Measurements from ENCODE around the gene PRKAB1. TPM values are rescaled to one million over a fixed set of nuclear protein-coding genes. Genes with fewer than 3 reads are reported as not detected.

The PRKAB1 gene
- total RNA-seq, 1 experiment from 2014 or later: 30.0 TPM

GRCh38 chr12:119715268-119715620 lies 47.3 kb downstream of the PRKAB1 start:
- H3K36me3 ChIP-seq (ENCODE audit: low read depth): no peaks in the 10 kb centered on the region
- H3K4me2 ChIP-seq: no peak overlapping the region
- no peak for DNase-seq
- no peak overlapping the region for H3K27ac ChIP-seq
- no peaks in the 10 kb centered on the region for H3K27me3 ChIP-seq (ENCODE audit: insufficient read depth, low read depth)
- H3K9me3 ChIP-seq (ENCODE audit: insufficient read depth, low read depth): no peaks in the 10 kb centered on the region
- intact Hi-C loops (cut with micrococcal nuclease; ENCODE audit: unreplicated experiment): no loop called here
- H2AFZ ChIP-seq: no peak overlapping the region
- TF ChIP-seq EZH2 (IDR thresholded peaks at IDR 0.05; ENCODE audit: low read depth) (no peak), CTCF (conservative IDR thresholded peaks at IDR 0.05) (no peak)
- H3K4me1 ChIP-seq (replicated peaks; ENCODE audit: insufficient read depth): peaks cover 13% of the 10 kb centered on the region
- POLR2A ChIA-PET (ENCODE audit: unreplicated experiment): no interaction called here
- no TSS peak for BruUV-seq (replicated peaks)
- CTCF ChIA-PET: no interaction called here
- H3K4me3 ChIP-seq: no peak overlapping the region
- H3F3A ChIP-seq (ENCODE audit: insufficient read depth, low read depth): peaks cover 14% of the 10 kb centered on the region
- no peaks in the 10 kb centered on the region for H3K79me2 ChIP-seq (ENCODE audit: low read depth)
- H3K9me2 ChIP-seq (ENCODE audit: insufficient read depth): no peaks in the 10 kb centered on the region
- H4K20me1 ChIP-seq (ENCODE audit: insufficient read depth): no peaks in the 10 kb centered on the region

GRCh38 chr12:119718141-119718540 lies 50.2 kb downstream of the PRKAB1 start:
- no peak overlapping the region for H3K4me3 ChIP-seq
- H3K9me3 ChIP-seq (ENCODE audit: insufficient read depth, low read depth): no peaks in the 10 kb centered on the region
- intact Hi-C loops (cut with micrococcal nuclease; ENCODE audit: unreplicated experiment): no loop called here
- no peak overlapping the region for H3K4me2 ChIP-seq
- no peak overlapping the region for H3K27ac ChIP-seq
- no peaks in the 10 kb centered on the region for H3K9me2 ChIP-seq (ENCODE audit: insufficient read depth)
- no peak for DNase-seq
- ChIA-PET CTCF (no interaction called here), POLR2A (ENCODE audit: unreplicated experiment) (no interaction called here)
- peaks cover 14% of the 10 kb centered on the region for H3F3A ChIP-seq (ENCODE audit: insufficient read depth, low read depth)
- no peaks in the 10 kb centered on the region for H3K79me2 ChIP-seq (ENCODE audit: low read depth)
- BruUV-seq (replicated peaks): no TSS peak
- no peaks in the 10 kb centered on the region for H3K36me3 ChIP-seq (ENCODE audit: low read depth)
- no peaks in the 10 kb centered on the region for H3K27me3 ChIP-seq (ENCODE audit: insufficient read depth, low read depth)
- no peak for TF ChIP-seq EZH2 (IDR thresholded peaks at IDR 0.05; ENCODE audit: low read depth)
- no peak for TF ChIP-seq CTCF (conservative IDR thresholded peaks at IDR 0.05)
- H3K4me1 ChIP-seq (replicated peaks; ENCODE audit: insufficient read depth): peaks cover 13% of the 10 kb centered on the region
- H2AFZ ChIP-seq: no peak overlapping the region
- no peaks in the 10 kb centered on the region for H4K20me1 ChIP-seq (ENCODE audit: insufficient read depth)

GRCh38 chr12:119720349-119720748 lies 52.4 kb downstream of the PRKAB1 start:
- Histone ChIP-seq H3K9me2 (ENCODE audit: insufficient read depth) (no peaks in the 10 kb centered on the region), H2AFZ (no peak overlapping the region), H3K27me3 (ENCODE audit: insufficient read depth, low read depth) (no peaks in the 10 kb centered on the region), H3K36me3 (ENCODE audit: low read depth) (no peaks in the 10 kb centered on the region), H3K9me3 (ENCODE audit: insufficient read depth, low read depth) (no peaks in the 10 kb centered on the region), H3K4me3 (no peak overlapping the region), H3K4me2 (no peak overlapping the region), H3K4me1 (replicated peaks; ENCODE audit: insufficient read depth) (peaks cover 13% of the 10 kb centered on the region), H3K79me2 (ENCODE audit: low read depth) (no peaks in the 10 kb centered on the region), H3F3A (ENCODE audit: insufficient read depth, low read depth) (peaks cover 14% of the 10 kb centered on the region), H4K20me1 (ENCODE audit: insufficient read depth) (no peaks in the 10 kb centered on the region), H3K27ac (no peak overlapping the region)
- POLR2A ChIA-PET (ENCODE audit: unreplicated experiment): no interaction called here
- TF ChIP-seq EZH2 (IDR thresholded peaks at IDR 0.05; ENCODE audit: low read depth) (no peak), CTCF (conservative IDR thresholded peaks at IDR 0.05) (no peak)
- intact Hi-C loops (cut with micrococcal nuclease; ENCODE audit: unreplicated experiment): no loop called here
- CTCF ChIA-PET: no interaction called here
- no TSS peak for BruUV-seq (replicated peaks)
- DNase-seq: no peak
